HEK293 (cell line): ENCODE results near the gene IGF2BP1.

Experiments used
- CTCF ChIA-PET: fragments of 350-600 bp; formaldehyde crosslinking; extraction: SDS; loops from one replicate; lab custom pipeline; 2021; ENCODE audit warnings: antibody characterized with exemption; lab: Yijun Ruan, JAX
- POLR2A ChIA-PET: fragments of 300-600 bp; formaldehyde crosslinking; extraction: SDS; loops from one replicate; lab custom pipeline; 2020; ENCODE audit warnings: antibody characterized with exemption, inconsistent platforms; lab: Yijun Ruan, JAX
- H3K27ac ChIP-seq: fragments of 200-500 bp; sonication (Bioruptor generic); 2 replicates; pipeline ENCODE4 v1.5.1; 2014; ENCODE audit warnings: low read depth, low read length, control low read depth, inconsistent platforms; ENCODE audit errors: extremely low read depth
- H3K36me3 ChIP-seq, 2 experiments: fragments of 200-500 bp in 1 of 2; sonication (Bioruptor generic) in 1 of 2; 1 replicate in 1 of 2; 2 replicates in 1 of 2; pipeline ENCODE4 v1.5.1; 2014 to 2017; ENCODE audit warnings: inconsistent platforms in 2 of 2, low read length in 2 of 2; ENCODE audit not compliant: control insufficient read depth in 2 of 2, insufficient read depth in 1 of 2
- H3K4me1 ChIP-seq: fragments of 200-500 bp; sonication (Bioruptor generic); 2 replicates; pipeline ENCODE4 v1.5.1; 2014; ENCODE audit warnings: mild to moderate bottlenecking, low read length, inconsistent platforms; ENCODE audit not compliant: control insufficient read depth, insufficient read depth
- H3K4me3 ChIP-seq: 2 replicates; pipeline ENCODE4 v1.5.1; 2011; ENCODE audit warnings: low read depth, mild to moderate bottlenecking, control low read depth, low read length, moderate library complexity
- H3K9me3 ChIP-seq: fragments of 200-500 bp; sonication (Bioruptor generic); 2 replicates; pipeline ENCODE4 v1.5.1; 2014; ENCODE audit warnings: low read depth, low read length, inconsistent platforms; ENCODE audit not compliant: control insufficient read depth, insufficient read depth
- EGR2 ChIP-seq: fragments of 450-650 bp; formaldehyde crosslinking; IDR thresholded peaks from 2 replicates; pipeline ENCODE4 v1.5.1; 2016; ENCODE audit warnings: low read depth, missing biosample characterization, missing genetic modification characterization
- FEZF1 ChIP-seq: fragments of 450-650 bp; formaldehyde crosslinking; IDR thresholded peaks from 2 replicates; pipeline ENCODE4 v1.5.1; 2016; ENCODE audit warnings: missing biosample characterization, missing genetic modification characterization
- KLF16 ChIP-seq: fragments of 450-650 bp; formaldehyde crosslinking; IDR thresholded peaks from 2 replicates; pipeline ENCODE4 v1.5.1; 2017; ENCODE audit warnings: missing biosample characterization, missing genetic modification characterization
- PRDM1 ChIP-seq: fragments of 450-650 bp; formaldehyde crosslinking; IDR thresholded peaks from 2 replicates; pipeline ENCODE4; 2016; ENCODE audit warnings: missing biosample characterization, missing genetic modification characterization
- SP7 ChIP-seq: fragments of 450-650 bp; formaldehyde crosslinking; IDR thresholded peaks from 2 replicates; pipeline ENCODE4 v1.5.1; 2016; ENCODE audit warnings: missing biosample characterization, missing genetic modification characterization
- WT1 ChIP-seq: fragments of 450-650 bp; formaldehyde crosslinking; IDR thresholded peaks from 2 replicates; pipeline ENCODE4 v1.5.1; 2016; ENCODE audit warnings: missing biosample characterization, missing genetic modification characterization
- ZNF184 ChIP-seq: fragments of 450-650 bp; IDR thresholded peaks from 2 replicates; pipeline ENCODE4 v1.5.1; 2018; ENCODE audit warnings: missing biosample characterization, mild to moderate bottlenecking, missing genetic modification characterization
- ZNF530 ChIP-seq: fragments of 450-650 bp; formaldehyde crosslinking; IDR thresholded peaks from 2 replicates; pipeline ENCODE4 v1.5.1; 2016; ENCODE audit warnings: low read depth, missing biosample characterization, missing genetic modification characterization
- TF ChIP-seq, protein P1 (sequence below): fragments of 450-650 bp; formaldehyde crosslinking; IDR thresholded peaks from 2 replicates; pipeline ENCODE4 v1.5.1; 2016; ENCODE audit warnings: missing biosample characterization, missing genetic modification characterization
- TF ChIP-seq, protein P2 (sequence below): fragments of 450-650 bp; formaldehyde crosslinking; IDR thresholded peaks from 2 replicates; pipeline ENCODE4 v1.5.1; 2017; ENCODE audit warnings: missing biosample characterization, missing genetic modification characterization
- TF ChIP-seq, protein P3 (sequence below): fragments of 450-650 bp; formaldehyde crosslinking; IDR thresholded peaks from 2 replicates; pipeline ENCODE4 v1.5.1; 2017; ENCODE audit warnings: missing biosample characterization, missing genetic modification characterization
- TF ChIP-seq, protein P4 (sequence below): fragments of 450-650 bp; formaldehyde crosslinking; IDR thresholded peaks from 2 replicates; pipeline ENCODE4 v1.5.1; 2016; ENCODE audit warnings: missing biosample characterization, missing genetic modification characterization
- TF ChIP-seq, protein P5 (sequence below): fragments of 450-650 bp; formaldehyde crosslinking; IDR thresholded peaks from 2 replicates; pipeline ENCODE4 v1.5.1; 2016; ENCODE audit warnings: missing biosample characterization, missing genetic modification characterization
- TF ChIP-seq, protein P6 (sequence below): fragments of 450-650 bp; formaldehyde crosslinking; conservative IDR thresholded peaks from 2 replicates; pipeline ENCODE4 v1.5.1; 2016; ENCODE audit warnings: low read depth, missing biosample characterization, missing genetic modification characterization

The IGF2BP1 gene

DNA sequence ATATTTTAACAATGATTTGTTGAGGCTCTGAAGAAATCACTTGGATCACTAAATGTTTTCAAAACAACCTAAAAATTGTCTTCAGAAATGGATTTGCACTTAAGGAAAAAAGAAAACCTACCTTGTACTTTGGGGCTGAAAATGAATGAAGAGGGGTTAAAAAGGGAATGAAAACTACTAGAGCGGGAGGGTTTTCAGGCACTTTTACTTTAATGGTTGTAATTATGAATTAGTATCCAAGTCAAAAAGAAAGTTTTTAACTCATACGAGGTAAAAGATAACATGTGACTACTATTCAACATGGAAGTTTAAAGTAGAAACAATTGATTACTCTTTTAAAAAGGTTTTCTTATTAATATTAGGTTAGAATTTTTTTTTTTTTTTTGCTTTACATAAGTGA is 5.1 kb downstream of the IGF2BP1 start:
- Histone ChIP-seq H3K27ac (no peak overlapping the region), H3K9me3 (no peaks in the 10 kb centered on the region), H3K4me3 (peak overlapping the region; percentile 9; the same call in 1 of the 2 replicates)
- TF ChIP-seq FEZF1 (tag by site-specific recombination) (no peak), PRDM1 (tag by site-specific recombination) (peak; percentile 62), ZNF184 (tag by site-specific recombination) (no peak)
- TF ChIP-seq, protein P1, sequence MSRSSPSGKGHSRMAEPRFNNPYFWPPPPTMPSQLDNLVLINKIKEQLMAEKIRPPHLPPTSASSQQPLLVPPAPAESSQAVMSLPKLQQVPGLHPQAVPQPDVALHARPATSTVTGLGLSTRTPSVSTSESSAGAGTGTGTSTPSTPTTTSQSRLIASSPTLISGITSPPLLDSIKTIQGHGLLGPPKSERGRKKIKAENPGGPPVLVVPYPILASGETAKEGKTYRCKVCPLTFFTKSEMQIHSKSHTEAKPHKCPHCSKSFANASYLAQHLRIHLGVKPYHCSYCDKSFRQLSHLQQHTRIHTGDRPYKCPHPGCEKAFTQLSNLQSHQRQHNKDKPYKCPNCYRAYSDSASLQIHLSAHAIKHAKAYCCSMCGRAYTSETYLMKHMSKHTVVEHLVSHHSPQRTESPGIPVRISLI (tag by site-specific recombination), result 0 out of 2 replicates have a peak, but pooled peaks have one; percentile 43
- TF ChIP-seq, protein P2, sequence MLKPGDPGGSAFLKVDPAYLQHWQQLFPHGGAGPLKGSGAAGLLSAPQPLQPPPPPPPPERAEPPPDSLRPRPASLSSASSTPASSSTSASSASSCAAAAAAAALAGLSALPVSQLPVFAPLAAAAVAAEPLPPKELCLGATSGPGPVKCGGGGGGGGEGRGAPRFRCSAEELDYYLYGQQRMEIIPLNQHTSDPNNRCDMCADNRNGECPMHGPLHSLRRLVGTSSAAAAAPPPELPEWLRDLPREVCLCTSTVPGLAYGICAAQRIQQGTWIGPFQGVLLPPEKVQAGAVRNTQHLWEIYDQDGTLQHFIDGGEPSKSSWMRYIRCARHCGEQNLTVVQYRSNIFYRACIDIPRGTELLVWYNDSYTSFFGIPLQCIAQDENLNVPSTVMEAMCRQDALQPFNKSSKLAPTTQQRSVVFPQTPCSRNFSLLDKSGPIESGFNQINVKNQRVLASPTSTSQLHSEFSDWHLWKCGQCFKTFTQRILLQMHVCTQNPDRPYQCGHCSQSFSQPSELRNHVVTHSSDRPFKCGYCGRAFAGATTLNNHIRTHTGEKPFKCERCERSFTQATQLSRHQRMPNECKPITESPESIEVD (tag by site-specific recombination), result peak; percentile 75
- TF ChIP-seq, all 188 proteins: peak for 3
- Histone ChIP-seq H3K36me3 (peaks cover 10 to 46% of the 10 kb centered on the region in 2 experiments; a peak in 2 of 3 replicates), H3K4me1 (peaks cover 26% of the 10 kb centered on the region)
- ChIA-PET POLR2A (interaction anchor here (1.7 kb wide), 1 partner anchor 15 kb away, joined by 8 read pairs; no protein-coding TSS in a partner anchor), CTCF (interaction anchor here (0.6 to 13.1 kb wide), 4 partner anchors 29 to 341 kb away, joined by 3 to 129 read pairs (median 4); no protein-coding TSS in a partner anchor)

DNA sequence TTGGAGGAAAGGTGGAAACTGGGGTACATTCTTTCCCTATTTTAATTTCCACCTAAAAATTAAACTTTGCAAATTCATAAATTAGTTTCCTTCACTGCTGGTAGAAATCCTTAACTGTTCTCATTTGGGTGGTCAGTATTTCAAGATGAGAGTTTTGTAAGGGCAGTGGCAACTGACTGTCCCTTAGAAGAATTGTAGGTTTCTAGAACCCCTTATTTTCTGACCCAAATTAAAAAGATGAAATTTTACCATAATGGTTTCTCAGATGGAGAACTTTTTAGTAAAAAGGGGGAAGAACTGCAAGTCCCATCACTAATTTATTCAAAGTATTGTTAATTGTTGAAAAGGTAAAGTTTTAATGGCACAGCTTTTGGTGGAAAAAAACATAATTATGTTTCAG is 5.6 kb downstream of the IGF2BP1 start:
- ChIA-PET CTCF (interaction anchor here (0.6 to 13.1 kb wide), 5 partner anchors 14 to 341 kb away, joined by 3 to 129 read pairs (median 4); no protein-coding TSS in a partner anchor), POLR2A (interaction anchor here (0.8 to 1.7 kb wide), 2 partner anchors 14 to 19 kb away, joined by 4 to 8 read pairs; no protein-coding TSS in a partner anchor)
- Histone ChIP-seq H3K4me1 (peaks cover 28% of the 10 kb centered on the region), H3K4me3 (peak overlapping the region; percentile 4; the same call in 1 of the 2 replicates), H3K9me3 (no peaks in the 10 kb centered on the region), H3K36me3 (peaks cover 10 to 47% of the 10 kb centered on the region in 2 experiments), H3K27ac (no peak overlapping the region)
- TF ChIP-seq, protein P3, sequence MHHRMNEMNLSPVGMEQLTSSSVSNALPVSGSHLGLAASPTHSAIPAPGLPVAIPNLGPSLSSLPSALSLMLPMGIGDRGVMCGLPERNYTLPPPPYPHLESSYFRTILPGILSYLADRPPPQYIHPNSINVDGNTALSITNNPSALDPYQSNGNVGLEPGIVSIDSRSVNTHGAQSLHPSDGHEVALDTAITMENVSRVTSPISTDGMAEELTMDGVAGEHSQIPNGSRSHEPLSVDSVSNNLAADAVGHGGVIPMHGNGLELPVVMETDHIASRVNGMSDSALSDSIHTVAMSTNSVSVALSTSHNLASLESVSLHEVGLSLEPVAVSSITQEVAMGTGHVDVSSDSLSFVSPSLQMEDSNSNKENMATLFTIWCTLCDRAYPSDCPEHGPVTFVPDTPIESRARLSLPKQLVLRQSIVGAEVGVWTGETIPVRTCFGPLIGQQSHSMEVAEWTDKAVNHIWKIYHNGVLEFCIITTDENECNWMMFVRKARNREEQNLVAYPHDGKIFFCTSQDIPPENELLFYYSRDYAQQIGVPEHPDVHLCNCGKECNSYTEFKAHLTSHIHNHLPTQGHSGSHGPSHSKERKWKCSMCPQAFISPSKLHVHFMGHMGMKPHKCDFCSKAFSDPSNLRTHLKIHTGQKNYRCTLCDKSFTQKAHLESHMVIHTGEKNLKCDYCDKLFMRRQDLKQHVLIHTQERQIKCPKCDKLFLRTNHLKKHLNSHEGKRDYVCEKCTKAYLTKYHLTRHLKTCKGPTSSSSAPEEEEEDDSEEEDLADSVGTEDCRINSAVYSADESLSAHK, result peak; percentile 96
- TF ChIP-seq EGR2 (tag by site-specific recombination), result no peak

DNA sequence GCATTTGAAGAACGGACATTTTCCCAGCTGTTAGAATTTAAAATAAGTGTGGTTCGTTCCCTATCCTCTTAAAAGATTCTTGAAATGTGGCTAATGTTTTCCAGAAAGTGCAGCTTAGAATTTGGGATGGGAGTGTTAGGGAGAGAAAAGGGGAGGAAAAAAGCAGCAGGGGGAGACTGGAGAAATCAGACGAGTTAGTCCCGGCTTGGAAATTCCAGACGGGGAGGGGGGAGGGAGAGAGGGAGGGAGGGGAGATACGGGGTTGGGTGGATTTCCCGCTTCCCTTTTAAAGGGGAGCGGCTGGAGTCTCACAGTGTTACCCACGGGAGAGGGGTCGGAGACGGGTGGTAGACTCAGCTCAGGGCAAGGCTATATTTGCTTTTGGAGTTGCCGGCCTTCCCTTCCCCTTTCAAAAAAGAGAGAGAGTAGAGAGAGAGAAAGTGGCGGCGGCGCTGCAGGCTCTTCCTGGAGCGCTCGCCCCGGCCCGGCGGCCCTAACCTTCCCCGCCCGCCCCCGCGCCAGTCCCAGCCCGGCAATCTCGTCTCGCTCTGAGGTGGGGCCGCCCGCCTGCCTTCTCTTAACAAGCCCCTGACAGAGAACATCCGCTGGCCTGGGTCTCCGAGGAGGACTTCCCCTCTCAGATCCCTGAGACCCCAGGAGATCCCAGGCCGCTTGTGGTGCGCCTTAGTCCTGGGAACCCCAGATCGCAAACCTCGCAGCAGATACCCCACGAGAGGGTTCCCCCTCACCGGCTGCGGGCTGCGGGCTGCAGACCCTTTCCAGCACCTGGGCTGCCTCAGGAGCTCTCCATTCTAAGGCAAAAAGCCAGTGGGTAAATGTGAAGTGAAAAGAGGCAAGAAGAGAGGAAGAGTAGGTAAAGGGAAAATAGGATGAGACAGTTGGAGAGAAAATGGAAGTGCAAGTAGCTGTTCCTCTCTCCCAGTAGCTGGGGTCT is 6.6 kb downstream of the IGF2BP1 start:
- peaks cover 33% of the 10 kb centered on the region for H3K4me1 ChIP-seq
- H3K4me3 ChIP-seq, result peak overlapping the region; percentile 55
- peak overlapping the region; percentile 1; the same call in 1 of the 2 replicates for H3K27ac ChIP-seq
- CTCF ChIA-PET, result interaction anchor here (0.5 to 13.1 kb wide), 7 partner anchors 10 to 388 kb away, joined by 3 to 129 read pairs (median 4); no protein-coding TSS in a partner anchor
- no peaks in the 10 kb centered on the region for H3K9me3 ChIP-seq
- H3K36me3 ChIP-seq, result peaks cover 10 to 47% of the 10 kb centered on the region in 2 experiments
- POLR2A ChIA-PET, result interaction anchor here (0.6 to 5.9 kb wide), 9 partner anchors 8 to 411 kb away, joined by 3 to 47 read pairs (median 5); partner anchors contain the start of genes IGF2BP1, PHB1 and SNF8
- TF ChIP-seq WT1 (peak; percentile 78), ZNF530 (no peak), KLF16 (tag by site-specific recombination) (0 out of 2 replicates have a peak, but pooled peaks have one; percentile 31), EGR2 (tag by site-specific recombination) (0 out of 2 replicates have a peak, but pooled peaks have one; percentile 19), SP7 (tag by site-specific recombination) (peak; percentile 40; the same call in 1 of the 2 replicates)
- TF ChIP-seq, protein P4, sequence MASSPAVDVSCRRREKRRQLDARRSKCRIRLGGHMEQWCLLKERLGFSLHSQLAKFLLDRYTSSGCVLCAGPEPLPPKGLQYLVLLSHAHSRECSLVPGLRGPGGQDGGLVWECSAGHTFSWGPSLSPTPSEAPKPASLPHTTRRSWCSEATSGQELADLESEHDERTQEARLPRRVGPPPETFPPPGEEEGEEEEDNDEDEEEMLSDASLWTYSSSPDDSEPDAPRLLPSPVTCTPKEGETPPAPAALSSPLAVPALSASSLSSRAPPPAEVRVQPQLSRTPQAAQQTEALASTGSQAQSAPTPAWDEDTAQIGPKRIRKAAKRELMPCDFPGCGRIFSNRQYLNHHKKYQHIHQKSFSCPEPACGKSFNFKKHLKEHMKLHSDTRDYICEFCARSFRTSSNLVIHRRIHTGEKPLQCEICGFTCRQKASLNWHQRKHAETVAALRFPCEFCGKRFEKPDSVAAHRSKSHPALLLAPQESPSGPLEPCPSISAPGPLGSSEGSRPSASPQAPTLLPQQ, result peak; percentile 49; the same call in 1 of the 2 replicates
- TF ChIP-seq, protein P5, sequence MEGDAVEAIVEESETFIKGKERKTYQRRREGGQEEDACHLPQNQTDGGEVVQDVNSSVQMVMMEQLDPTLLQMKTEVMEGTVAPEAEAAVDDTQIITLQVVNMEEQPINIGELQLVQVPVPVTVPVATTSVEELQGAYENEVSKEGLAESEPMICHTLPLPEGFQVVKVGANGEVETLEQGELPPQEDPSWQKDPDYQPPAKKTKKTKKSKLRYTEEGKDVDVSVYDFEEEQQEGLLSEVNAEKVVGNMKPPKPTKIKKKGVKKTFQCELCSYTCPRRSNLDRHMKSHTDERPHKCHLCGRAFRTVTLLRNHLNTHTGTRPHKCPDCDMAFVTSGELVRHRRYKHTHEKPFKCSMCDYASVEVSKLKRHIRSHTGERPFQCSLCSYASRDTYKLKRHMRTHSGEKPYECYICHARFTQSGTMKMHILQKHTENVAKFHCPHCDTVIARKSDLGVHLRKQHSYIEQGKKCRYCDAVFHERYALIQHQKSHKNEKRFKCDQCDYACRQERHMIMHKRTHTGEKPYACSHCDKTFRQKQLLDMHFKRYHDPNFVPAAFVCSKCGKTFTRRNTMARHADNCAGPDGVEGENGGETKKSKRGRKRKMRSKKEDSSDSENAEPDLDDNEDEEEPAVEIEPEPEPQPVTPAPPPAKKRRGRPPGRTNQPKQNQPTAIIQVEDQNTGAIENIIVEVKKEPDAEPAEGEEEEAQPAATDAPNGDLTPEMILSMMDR (tag by site-specific recombination), result peak; percentile 13; the same call in 1 of the 2 replicates
- TF ChIP-seq, protein P6, sequence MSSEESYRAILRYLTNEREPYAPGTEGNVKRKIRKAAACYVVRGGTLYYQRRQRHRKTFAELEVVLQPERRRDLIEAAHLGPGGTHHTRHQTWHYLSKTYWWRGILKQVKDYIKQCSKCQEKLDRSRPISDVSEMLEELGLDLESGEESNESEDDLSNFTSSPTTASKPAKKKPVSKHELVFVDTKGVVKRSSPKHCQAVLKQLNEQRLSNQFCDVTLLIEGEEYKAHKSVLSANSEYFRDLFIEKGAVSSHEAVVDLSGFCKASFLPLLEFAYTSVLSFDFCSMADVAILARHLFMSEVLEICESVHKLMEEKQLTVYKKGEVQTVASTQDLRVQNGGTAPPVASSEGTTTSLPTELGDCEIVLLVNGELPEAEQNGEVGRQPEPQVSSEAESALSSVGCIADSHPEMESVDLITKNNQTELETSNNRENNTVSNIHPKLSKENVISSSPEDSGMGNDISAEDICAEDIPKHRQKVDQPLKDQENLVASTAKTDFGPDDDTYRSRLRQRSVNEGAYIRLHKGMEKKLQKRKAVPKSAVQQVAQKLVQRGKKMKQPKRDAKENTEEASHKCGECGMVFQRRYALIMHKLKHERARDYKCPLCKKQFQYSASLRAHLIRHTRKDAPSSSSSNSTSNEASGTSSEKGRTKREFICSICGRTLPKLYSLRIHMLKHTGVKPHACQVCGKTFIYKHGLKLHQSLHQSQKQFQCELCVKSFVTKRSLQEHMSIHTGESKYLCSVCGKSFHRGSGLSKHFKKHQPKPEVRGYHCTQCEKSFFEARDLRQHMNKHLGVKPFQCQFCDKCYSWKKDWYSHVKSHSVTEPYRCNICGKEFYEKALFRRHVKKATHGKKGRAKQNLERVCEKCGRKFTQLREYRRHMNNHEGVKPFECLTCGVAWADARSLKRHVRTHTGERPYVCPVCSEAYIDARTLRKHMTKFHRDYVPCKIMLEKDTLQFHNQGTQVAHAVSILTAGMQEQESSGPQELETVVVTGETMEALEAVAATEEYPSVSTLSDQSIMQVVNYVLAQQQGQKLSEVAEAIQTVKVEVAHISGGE (tag by site-specific recombination), result peak; percentile 32; the same call in 1 of the 2 replicates
